B cell (primary cell): ENCODE data around the gene CTBS. TPM values are rescaled to one million over a fixed set of nuclear protein-coding genes. Genes with fewer than 3 reads are reported as not detected.

ENCODE experiments used
- ATAC-seq: fragments of 200-7000 bp; cut with Tn5 transposase; one replicate; pipeline ENCODE4 v1.10.0; 2021; ENCODE audit warnings: low read depth, mild to moderate bottlenecking, moderate number of reproducible peaks, moderate library complexity
- CTCF ChIA-PET: fragments of 350-600 bp; sonication (Branson Sonifier 250); formaldehyde crosslinking; loops from one replicate; lab custom pipeline; 2021; ENCODE audit warnings: antibody characterized with exemption, inconsistent platforms; lab: Charles Lee
- POLR2A ChIA-PET: fragments of 350-600 bp; sonication (Branson Sonifier 250); formaldehyde crosslinking; loops from one replicate; lab custom pipeline; 2021; ENCODE audit warnings: antibody characterized with exemption; lab: Charles Lee
- DNase-seq: peaks from one replicate; pipeline ENCODE4 v3.0.0; 2013
- H2AFZ ChIP-seq: 2 replicates; pipeline ENCODE4 v1.6.1; 2012; ENCODE audit warnings: mild to moderate bottlenecking, low read depth, low read length; ENCODE audit not compliant: insufficient read depth, poor library complexity, severe bottlenecking
- H3K27ac ChIP-seq, 2 donors: 1 replicate in 1 of 2; 2 replicates in 1 of 2; pipeline ENCODE4 v1.5.1; 2012 to 2013; ENCODE audit warnings: low read length in 2 of 2, mild to moderate bottlenecking in 2 of 2, moderate library complexity in 1 of 2
- H3K27me3 ChIP-seq, 4 experiments: fragments of 200-600 bp in 1 of 4; sonication (generic) in 1 of 4; replicated peaks in 1 of 4; 1 replicate in 2 of 4; 2 replicates in 2 of 4; pipeline versions ENCODE4 v1.6.1 to v1.7.0; 2013 to 2016; ENCODE audit warnings: low read length in 3 of 4, mild to moderate bottlenecking in 2 of 4, mixed read lengths in 1 of 4, moderate library complexity in 1 of 4; ENCODE audit not compliant: insufficient read depth in 4 of 4, control insufficient read depth in 3 of 4; ENCODE audit errors: control extremely low read depth in 1 of 4
- H3K36me3 ChIP-seq, 2 experiments: replicated peaks in 1 of 2; 1 replicate in 1 of 2; 2 replicates in 1 of 2; pipeline versions ENCODE4 v1.6.1 to v1.7.1; 2013; ENCODE audit warnings: low read length in 1 of 2; ENCODE audit not compliant: insufficient read depth in 2 of 2, control insufficient read depth in 1 of 2; ENCODE audit errors: control extremely low read depth in 1 of 2, extremely low read depth in 1 of 2
- H3K4me1 ChIP-seq, 2 donors: fragments of 200-600 bp in 1 of 2; sonication (generic) in 1 of 2; 1 replicate in 1 of 2; 2 replicates in 1 of 2; pipeline versions ENCODE4 v1.5.1 to v1.6.1; 2013 to 2017; ENCODE audit warnings: low read length in 2 of 2; ENCODE audit not compliant: control insufficient read depth in 2 of 2, insufficient read depth in 2 of 2
- H3K4me2 ChIP-seq: replicated peaks from 2 replicates; pipeline ENCODE3; 2012; ENCODE audit warnings: mild to moderate bottlenecking, low read depth, low read length; ENCODE audit not compliant: poor library complexity, severe bottlenecking
- H3K4me3 ChIP-seq, 5 experiments: fragments of 200-600 bp in 1 of 5; sonication (generic) in 1 of 5; 1 replicate in 3 of 5; 2 replicates in 2 of 5; pipeline versions ENCODE4 v1.5.1 to v1.7.0; 2011 to 2016; ENCODE audit warnings: low read length in 4 of 5, mild to moderate bottlenecking in 4 of 5, low read depth in 2 of 5, control low read depth in 1 of 5, moderate library complexity in 1 of 5; ENCODE audit not compliant: insufficient read depth in 1 of 5; ENCODE audit errors: control extremely low read depth in 1 of 5, extremely low read depth in 1 of 5
- H3K79me2 ChIP-seq: fragments of 200-600 bp; sonication (generic); one replicate; pipeline ENCODE4 v1.6.0; 2016; ENCODE audit warnings: low read length; ENCODE audit not compliant: control insufficient read depth, insufficient read depth
- H3K9ac ChIP-seq: fragments of 200-600 bp; sonication (generic); 2 replicates; pipeline ENCODE4 v1.6.1; 2017; ENCODE audit warnings: mild to moderate bottlenecking, low read length, moderate library complexity
- H3K9me3 ChIP-seq, 3 donors: one replicate each; pipeline versions ENCODE4 v1.6.1 to v1.7.1; 2013; ENCODE audit warnings: low read length in 2 of 3; ENCODE audit not compliant: control insufficient read depth in 2 of 3, insufficient read depth in 1 of 3; ENCODE audit errors: control extremely low read depth in 1 of 3
- H4K20me1 ChIP-seq: 2 replicates; pipeline ENCODE4 v1.6.0; 2012; ENCODE audit warnings: mild to moderate bottlenecking, low read length; ENCODE audit not compliant: insufficient read depth, control insufficient read depth, poor library complexity, severe bottlenecking
- H3K27ac Mint-ChIP-seq: one replicate; pipeline ENCODE4 v1.8.0; 2021; ENCODE audit warnings: mixed read lengths
- H3K27me3 Mint-ChIP-seq: one replicate; pipeline ENCODE4 v1.8.0; 2021; ENCODE audit warnings: mixed read lengths
- H3K4me1 Mint-ChIP-seq: one replicate; pipeline ENCODE4 v1.8.0; 2021; ENCODE audit warnings: mixed read lengths
- H3K4me3 Mint-ChIP-seq: one replicate; pipeline ENCODE4 v1.8.0; 2021; ENCODE audit warnings: mixed read lengths
- H3K9me3 Mint-ChIP-seq: one replicate; pipeline ENCODE4 v1.8.0; 2022; ENCODE audit warnings: mixed read lengths; ENCODE audit not compliant: insufficient read depth
- EZH2 ChIP-seq: IDR thresholded peaks from 2 replicates; pipeline ENCODE4 v1.6.1; 2012; ENCODE audit warnings: borderline replicate concordance, low read depth, mild to moderate bottlenecking, moderate library complexity, low read length; ENCODE audit not compliant: insufficient read depth, poor library complexity, severe bottlenecking
- WGBS: methylation state at CpG from one replicate; pipeline ENCODE4 v1.1.5; 2013; ENCODE audit warnings: missing lambda C conversion rate; ENCODE audit not compliant: insufficient coverage; 5-methylcytosine and 5-hydroxymethylcytosine counted together
- intact Hi-C: fragments of 100-400 bp; cut with micrococcal nuclease; formaldehyde crosslinking; loops from one replicate; pipeline ENCODE4 v1.10.0; 2022
- polyA plus RNA-seq: library from polyadenylated mRNA; depleted of rRNA; stranded (reverse); fragments of >200 nt; gene quantifications from 2 replicates; pipeline ENCODE4 v1.2.3, GENCODE V29; 2012
- total RNA-seq, 2 donors: library from RNA; stranded (reverse); fragments of 120-200 nt in 1 of 2; gene quantifications; 1 replicate in 1 of 2; 2 replicates in 1 of 2; pipeline versions ENCODE4 v1.2.3 to v1.2.4, GENCODE V29; 2013 to 2022
- TF ChIP-seq, protein P1 (sequence below): fragments of 200-600 bp; IDR thresholded peaks from one replicate; pipeline ENCODE4 v1.8.0; 2022; ENCODE audit warnings: antibody characterized with exemption, mild to moderate bottlenecking

The CTBS gene
- total and polyA plus RNA-seq, 2 donors (not counting 1 experiment from before 2014, with no cell fraction given): 13.6 to 19.1 TPM

GRCh38 chr1:84541679-84542078, 32.6 kb downstream of the CTBS start:
- TF ChIP-seq EZH2: no peak
- TF ChIP-seq, protein P1, sequence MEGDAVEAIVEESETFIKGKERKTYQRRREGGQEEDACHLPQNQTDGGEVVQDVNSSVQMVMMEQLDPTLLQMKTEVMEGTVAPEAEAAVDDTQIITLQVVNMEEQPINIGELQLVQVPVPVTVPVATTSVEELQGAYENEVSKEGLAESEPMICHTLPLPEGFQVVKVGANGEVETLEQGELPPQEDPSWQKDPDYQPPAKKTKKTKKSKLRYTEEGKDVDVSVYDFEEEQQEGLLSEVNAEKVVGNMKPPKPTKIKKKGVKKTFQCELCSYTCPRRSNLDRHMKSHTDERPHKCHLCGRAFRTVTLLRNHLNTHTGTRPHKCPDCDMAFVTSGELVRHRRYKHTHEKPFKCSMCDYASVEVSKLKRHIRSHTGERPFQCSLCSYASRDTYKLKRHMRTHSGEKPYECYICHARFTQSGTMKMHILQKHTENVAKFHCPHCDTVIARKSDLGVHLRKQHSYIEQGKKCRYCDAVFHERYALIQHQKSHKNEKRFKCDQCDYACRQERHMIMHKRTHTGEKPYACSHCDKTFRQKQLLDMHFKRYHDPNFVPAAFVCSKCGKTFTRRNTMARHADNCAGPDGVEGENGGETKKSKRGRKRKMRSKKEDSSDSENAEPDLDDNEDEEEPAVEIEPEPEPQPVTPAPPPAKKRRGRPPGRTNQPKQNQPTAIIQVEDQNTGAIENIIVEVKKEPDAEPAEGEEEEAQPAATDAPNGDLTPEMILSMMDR: no peak
- Histone ChIP-seq H3K9me3 (no peaks in the 10 kb centered on the region), H3K27ac (no peak overlapping the region), H2AFZ (no peak overlapping the region), H3K9ac (no peak overlapping the region), H3K4me1 (peaks cover 0 to 2% of the 10 kb centered on the region in 2 donors), H3K4me3 (no peak overlapping the region), H3K4me2 (no peak overlapping the region), H3K79me2 (no peaks in the 10 kb centered on the region), H3K36me3 (peaks cover 3 to 5% of the 10 kb centered on the region in 2 experiments), H3K27me3 (no peaks in the 10 kb centered on the region), H4K20me1 (no peaks in the 10 kb centered on the region)
- 80% methylated on average over 2 of the region's 4 CpGs for WGBS
- peak; percentile 8 for DNase-seq
- ChIA-PET CTCF (interaction anchor here (1.0 kb wide), 1 partner anchor 99 kb away, joined by 6 read pairs; no protein-coding TSS in a partner anchor), POLR2A (no interaction called here)
- H3K4me1 Mint-ChIP-seq: peaks cover 13% of the 10 kb centered on the region
- H3K4me3 Mint-ChIP-seq: no peak overlapping the region
- intact Hi-C loops: loop anchor here (1.0 to 5.0 kb wide), 2 partner anchors 34 to 99 kb away; partner anchors contain the start of genes GNG5 and SPATA1
- H3K9me3 Mint-ChIP-seq: no peaks in the 10 kb centered on the region
- H3K27ac Mint-ChIP-seq: no peak overlapping the region
- ATAC-seq: no peak
- no peaks in the 10 kb centered on the region for H3K27me3 Mint-ChIP-seq

GRCh38 chr1:84540759-84541158, 33.5 kb downstream of the CTBS start:
- ChIA-PET CTCF (interaction anchor here (0.8 to 1.0 kb wide), 2 partner anchors 98 to 106 kb away, joined by 4 read pairs; no protein-coding TSS in a partner anchor), POLR2A (no interaction called here)
- no peak overlapping the region for H3K4me2 ChIP-seq
- Mint-ChIP-seq H3K9me3 (no peaks in the 10 kb centered on the region), H3K27me3 (no peaks in the 10 kb centered on the region), H3K4me1 (peaks cover 13% of the 10 kb centered on the region), H3K27ac (no peak overlapping the region), H3K4me3 (no peak overlapping the region)
- peaks cover 3 to 5% of the 10 kb centered on the region in 2 experiments for H3K36me3 ChIP-seq
- TF ChIP-seq, protein P1: no peak
- TF ChIP-seq EZH2: no peak
- no CpG with 5 or more reads among the region's 1 CpG for WGBS
- no peak overlapping the region for H3K4me3 ChIP-seq
- H3K4me1 ChIP-seq: peaks cover 0 to 2% of the 10 kb centered on the region in 2 donors
- no peaks in the 10 kb centered on the region for H3K79me2 ChIP-seq
- H3K27me3 ChIP-seq: no peaks in the 10 kb centered on the region
- H4K20me1 ChIP-seq: no peaks in the 10 kb centered on the region
- no peak overlapping the region for H3K27ac ChIP-seq
- intact Hi-C loops: loop anchor here (1.0 to 5.0 kb wide), 2 partner anchors 33 to 98 kb away; partner anchors contain the start of genes GNG5 and SPATA1
- H3K9ac ChIP-seq: no peak overlapping the region
- H3K9me3 ChIP-seq: no peaks in the 10 kb centered on the region
- ATAC-seq (no peak), DNase-seq (no peak)
- no peak overlapping the region for H2AFZ ChIP-seq
